H1 (cell line): Measurements from ENCODE around the gene HNF1B. TPM values are rescaled to one million over a fixed set of nuclear protein-coding genes. Genes with fewer than 3 reads are reported as not detected.

Experiments used
- CTCF ChIA-PET: fragments of 300-600 bp; sonication (Branson Sonifier 250); formaldehyde crosslinking; loops from one replicate; lab custom pipeline; 2021; ENCODE audit not compliant: partially characterized antibody; lab: Charles Lee
- POLR2A ChIA-PET: fragments of 300-600 bp; sonication (Branson Sonifier 250); formaldehyde crosslinking; loops from one replicate; lab custom pipeline; 2021; ENCODE audit warnings: inconsistent platforms; ENCODE audit not compliant: partially characterized antibody; lab: Charles Lee
- DNase-seq, 2 experiments: peaks; one replicate each; pipeline versions ENCODE4 v3.0.0 to v3.0.0-alpha.2; 2010 to 2022; ENCODE audit warnings: low spot score in 2 of 2, low read depth in 1 of 2, mixed read lengths in 1 of 2
- FAIRE-seq: peaks from 2 replicates; lab custom pipeline; 2011; peaks lifted over from hg19 to GRCh38; lab: Jason Lieb, UNC
- H2AFZ ChIP-seq: 2 replicates; pipeline ENCODE4 v1.8.1; 2012; ENCODE audit warnings: low read length, inconsistent platforms
- H2AK5ac ChIP-seq: 2 replicates; pipeline ENCODE4 v1.6.1; 2013; ENCODE audit warnings: low read depth, low read length
- H2BK120ac ChIP-seq: replicated peaks from 2 replicates; pipeline ENCODE3; 2013; ENCODE audit warnings: low read depth, low read length, inconsistent platforms
- H2BK12ac ChIP-seq: 2 replicates; pipeline ENCODE4 v1.6.1; 2013; ENCODE audit warnings: low read depth, low read length
- H2BK15ac ChIP-seq: 2 replicates; pipeline ENCODE4 v1.6.1; 2013; ENCODE audit warnings: low read length
- H2BK20ac ChIP-seq: 2 replicates; pipeline ENCODE4 v1.6.1; 2013; ENCODE audit warnings: low read length
- H2BK5ac ChIP-seq: 2 replicates; pipeline ENCODE4 v1.6.1; 2013; ENCODE audit warnings: low read depth, low read length
- H3K14ac ChIP-seq: 2 replicates; pipeline ENCODE4 v1.6.1; 2013; ENCODE audit warnings: inconsistent platforms; ENCODE audit not compliant: insufficient read length
- H3K18ac ChIP-seq: 2 replicates; pipeline ENCODE4 v1.6.1; 2013; ENCODE audit warnings: low read length; ENCODE audit errors: extremely low read depth
- H3K23ac ChIP-seq: 2 replicates; pipeline ENCODE4 v1.6.1; 2013; ENCODE audit warnings: inconsistent platforms; ENCODE audit not compliant: insufficient read length
- H3K23me2 ChIP-seq: 2 replicates; pipeline ENCODE4 v1.6.1; 2013; ENCODE audit warnings: low read depth, low read length
- H3K27ac ChIP-seq: 2 replicates; pipeline ENCODE4 v1.6.1; 2011; ENCODE audit warnings: low read depth, low read length, inconsistent platforms
- H3K27me3 ChIP-seq, 4 experiments: replicated peaks in 1 of 4; 1 replicate in 1 of 4; 2 replicates in 3 of 4; pipeline versions ENCODE4 v1.6.1 to v1.8.1; 2011 to 2013; ENCODE audit warnings: low read length in 3 of 4, mild to moderate bottlenecking in 3 of 4, inconsistent platforms in 2 of 4, mixed read lengths in 2 of 4, moderate library complexity in 1 of 4; ENCODE audit not compliant: control insufficient read depth in 3 of 4, insufficient read depth in 3 of 4; ENCODE audit errors: extremely low read depth in 1 of 4
- H3K36me3 ChIP-seq, 4 experiments: 2 replicates each; pipeline versions ENCODE4 v1.6.1 to v1.8.1; 2011 to 2013; ENCODE audit warnings: mild to moderate bottlenecking in 4 of 4, low read length in 3 of 4, moderate library complexity in 2 of 4, control low read depth in 1 of 4, inconsistent platforms in 1 of 4; ENCODE audit not compliant: insufficient read depth in 4 of 4, control insufficient read depth in 2 of 4
- H3K4ac ChIP-seq: replicated peaks from 2 replicates; pipeline ENCODE3; 2013; ENCODE audit warnings: low read length, low read depth, mixed read lengths, inconsistent platforms; ENCODE audit not compliant: insufficient read length
- H3K4me1 ChIP-seq, 4 experiments: replicated peaks in 1 of 4; 1 replicate in 1 of 4; 2 replicates in 3 of 4; pipeline versions ENCODE4 v1.6.1 to v1.8.1; 2011 to 2013; ENCODE audit warnings: low read length in 3 of 4, inconsistent platforms in 2 of 4, mixed read lengths in 1 of 4; ENCODE audit not compliant: insufficient read depth in 4 of 4, control insufficient read depth in 3 of 4
- H3K4me2 ChIP-seq, 2 experiments: 2 replicates each; pipeline versions ENCODE4 v1.6.1 to v1.8.1; 2011 to 2013; ENCODE audit warnings: low read depth in 2 of 2, low read length in 2 of 2, control low read depth in 1 of 2, inconsistent platforms in 1 of 2, mild to moderate bottlenecking in 1 of 2; ENCODE audit not compliant: insufficient read depth in 1 of 2
- H3K4me3 ChIP-seq, 4 experiments: fragments of 200-600, 300-600 bp in 1 of 4; sonication (generic), shearing (Covaris generic), sonication (Bioruptor Twin) in 1 of 4; 2 replicates each; pipeline versions ENCODE4 v1.5.1 to v1.8.1; 2011 to 2016; ENCODE audit warnings: low read length in 4 of 4, low read depth in 3 of 4, control low read depth in 2 of 4, inconsistent platforms in 2 of 4, mild to moderate bottlenecking in 2 of 4, mixed read lengths in 1 of 4, moderate library complexity in 1 of 4; ENCODE audit not compliant: insufficient read depth in 2 of 4; ENCODE audit errors: extremely low read depth in 1 of 4
- H3K56ac ChIP-seq: replicated peaks from 2 replicates; pipeline ENCODE3; 2013; ENCODE audit warnings: low read depth, mild to moderate bottlenecking, mixed read lengths, low read length, inconsistent platforms; ENCODE audit not compliant: insufficient read length
- H3K79me1 ChIP-seq: 2 replicates; pipeline ENCODE4 v1.6.1; 2013; ENCODE audit warnings: low read depth, low read length, control low read depth
- H3K79me2 ChIP-seq, 2 experiments: 2 replicates each; pipeline versions ENCODE4 v1.6.1 to v1.8.1; 2012 to 2013; ENCODE audit warnings: low read length in 2 of 2, mild to moderate bottlenecking in 2 of 2, inconsistent platforms in 1 of 2; ENCODE audit not compliant: insufficient read depth in 2 of 2, control insufficient read depth in 1 of 2
- H3K9ac ChIP-seq, 4 experiments: replicated peaks in 1 of 4; 1 replicate in 1 of 4; 2 replicates in 3 of 4; pipeline versions ENCODE4 v1.6.1 to v1.8.1; 2011 to 2013; ENCODE audit warnings: low read depth in 3 of 4, low read length in 3 of 4, control low read depth in 2 of 4, mild to moderate bottlenecking in 2 of 4, moderate library complexity in 2 of 4, inconsistent platforms in 1 of 4; ENCODE audit errors: extremely low read depth in 1 of 4
- H3K9me3 ChIP-seq, 2 experiments: 2 replicates each; pipeline versions ENCODE4 v1.6.1 to v1.8.1; 2012 to 2013; ENCODE audit warnings: mild to moderate bottlenecking in 2 of 2, moderate library complexity in 2 of 2, control low read depth in 1 of 2, inconsistent platforms in 1 of 2, low read depth in 1 of 2, low read length in 1 of 2, mixed read lengths in 1 of 2; ENCODE audit not compliant: insufficient read depth in 2 of 2
- H4K20me1 ChIP-seq, 2 experiments: replicated peaks in 1 of 2; 2 replicates each; pipeline versions ENCODE3 to v1.8.1; 2011 to 2013; ENCODE audit warnings: inconsistent platforms in 2 of 2, low read length in 2 of 2, mild to moderate bottlenecking in 1 of 2; ENCODE audit not compliant: insufficient read depth in 2 of 2, control insufficient read depth in 1 of 2
- H4K5ac ChIP-seq: 2 replicates; pipeline ENCODE4 v1.6.1; 2013; ENCODE audit warnings: low read length, low read depth, mixed read lengths, inconsistent platforms; ENCODE audit not compliant: insufficient read length
- H4K8ac ChIP-seq: 2 replicates; pipeline ENCODE4 v1.8.0; 2013; ENCODE audit warnings: mild to moderate bottlenecking, moderate library complexity, low read length, inconsistent platforms; ENCODE audit not compliant: insufficient read depth; ENCODE audit errors: extremely low read depth
- H4K91ac ChIP-seq: replicated peaks from 2 replicates; pipeline ENCODE3; 2013; ENCODE audit warnings: low read length, mixed read lengths, inconsistent platforms; ENCODE audit not compliant: insufficient read length
- SIRT6 ChIP-seq: IDR thresholded peaks from one replicate; pipeline ENCODE4 v1.7.1; 2012; ENCODE audit warnings: low read length, inconsistent platforms
- SP4 ChIP-seq: IDR thresholded peaks from 2 replicates; pipeline ENCODE4 v1.6.1; 2012; ENCODE audit warnings: low read length, inconsistent platforms
- WGBS, 2 experiments: shearing (Covaris generic) in 1 of 2; methylation state at CpG; one replicate each; pipeline versions ENCODE4 v1.1.6 to v1.1.7; 2013 to 2015; ENCODE audit warnings: low lambda C conversion rate in 2 of 2, mixed read lengths in 2 of 2, inconsistent platforms in 1 of 2, low coverage in 1 of 2, missing lambda C conversion rate in 1 of 2; ENCODE audit not compliant: insufficient replicate concordance in 2 of 2, insufficient coverage in 1 of 2, insufficient read length in 1 of 2; ENCODE audit errors: extremely low coverage in 1 of 2, missing lambda C conversion rate in 1 of 2; 5-methylcytosine and 5-hydroxymethylcytosine counted together
- polyA plus RNA-seq, 7 experiments: library from polyadenylated mRNA; depleted of rRNA in 3 of 7; stranded (reverse) in 5 of 7; unstranded in 2 of 7; fragments of >200 nt in 5 of 7; fragments of 200-250 nt in 2 of 7; gene quantifications; 1 replicate in 5 of 7; 2 replicates in 1 of 7; 4 replicates in 1 of 7; pipeline versions ENCODE4 v1.2.1 to v1.2.3, GENCODE V29; 2011 to 2013; ENCODE audit warnings: missing spikeins in 2 of 7, mixed read lengths in 2 of 7
- total RNA-seq: library from RNA; stranded (reverse); fragmentation: NEBNext Ultra II Directional; extraction: Animal tissue kit (Norgen Biotek cat#: 25700); gene quantifications from 2 replicates; pipeline ENCODE4 v1.2.1, GENCODE V29; 2021
- TF ChIP-seq, protein P1 (sequence below): IDR thresholded peaks from 2 replicates; pipeline ENCODE4 v1.6.1; 2012; ENCODE audit warnings: inconsistent platforms

The HNF1B gene
- total and polyA plus RNA-seq, 2 of the 8 experiments (the other 6 are each of a cell fraction or from before 2014, with no cell fraction given) = 0.13 to 0.30 TPM

DNA sequence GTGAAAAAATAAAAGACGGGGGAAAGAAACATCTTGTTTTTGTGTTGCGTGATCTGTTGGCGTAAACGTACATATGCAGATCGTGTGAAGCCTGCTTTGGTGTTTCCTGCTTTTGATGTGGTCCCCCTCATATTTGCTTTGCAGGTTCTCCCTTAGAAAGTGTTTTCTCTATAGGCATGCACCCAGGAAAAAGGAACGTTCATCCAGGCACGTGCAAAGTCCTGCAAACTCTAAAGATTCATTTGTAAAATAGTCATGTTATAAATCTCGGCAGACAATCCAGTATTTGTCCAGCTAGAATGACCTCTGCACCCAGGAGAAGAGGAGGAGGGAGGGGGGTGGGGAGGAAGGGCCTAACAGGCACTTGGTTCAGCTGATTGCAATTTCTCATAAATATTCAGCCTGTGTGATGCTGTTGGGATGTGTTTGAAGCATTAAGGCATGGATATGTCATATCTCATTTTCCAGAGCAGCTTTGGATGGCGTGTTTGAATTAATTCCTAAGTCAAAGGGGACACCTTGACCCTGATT is 61.3 kb downstream of the HNF1B start:
- Histone ChIP-seq H3K36me3 (no peaks in the 10 kb centered on the region), H2BK15ac (no peak overlapping the region), H3K23me2 (no peaks in the 10 kb centered on the region; the same call in 1 of the 2 replicates), H2BK5ac (no peak overlapping the region), H4K20me1 (no peaks in the 10 kb centered on the region), H2AK5ac (no peak overlapping the region), H4K8ac (no peak overlapping the region), H3K9ac (no peak overlapping the region), H3K18ac (no peak overlapping the region), H3K9me3 (peaks cover 0 to 2% of the 10 kb centered on the region in 2 experiments; a peak in 1 of 4 replicates), H2AFZ (no peak overlapping the region), H2BK12ac (no peak overlapping the region), H3K4me1 (no peaks in the 10 kb centered on the region), H3K79me2 (no peaks in the 10 kb centered on the region), H3K4me3 (no peak overlapping the region), H4K5ac (no peak overlapping the region), H2BK120ac (no peak overlapping the region), H3K14ac (no peak overlapping the region), H2BK20ac (no peak overlapping the region), H3K79me1 (no peaks in the 10 kb centered on the region), H3K4me2 (no peak overlapping the region), H3K27me3 (no peaks in the 10 kb centered on the region), H4K91ac (no peak overlapping the region), H3K27ac (no peak overlapping the region), H3K4ac (no peak overlapping the region), H3K56ac (no peak overlapping the region), H3K23ac (no peak overlapping the region)
- no peak for DNase-seq
- TF ChIP-seq SIRT6 (no peak), SP4 (no peak)
- TF ChIP-seq, protein P1, sequence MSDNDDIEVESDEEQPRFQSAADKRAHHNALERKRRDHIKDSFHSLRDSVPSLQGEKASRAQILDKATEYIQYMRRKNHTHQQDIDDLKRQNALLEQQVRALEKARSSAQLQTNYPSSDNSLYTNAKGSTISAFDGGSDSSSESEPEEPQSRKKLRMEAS = no peak
- WGBS, 2 experiments = 85% methylated on average over 9 of the region's 9 CpGs; no CpG with 5 or more reads in 1 of the 2 experiments
- ChIA-PET POLR2A (no interaction called here), CTCF (interaction anchor here (3.2 kb wide), 1 partner anchor 20 kb away, joined by 16 read pairs; no protein-coding TSS in a partner anchor)
- FAIRE-seq = no peak
